Effector memory CD8-positive, alpha-beta T cell (primary cell): Measurements from ENCODE around the gene ZNF783.
"Not testable (repeated sequence)": the region's sequence is repeated elsewhere in the genome, so short reads cannot be mapped to it uniquely, and the experiment has no call there.

Source experiments
- ATAC-seq: fragments of 150-1000 bp; cut with Tn5 transposase; replicated peaks from 2 replicates; pipeline ENCODE4 v1.10.0; 2021; ENCODE audit warnings: mild to moderate bottlenecking, moderate library complexity
- DNase-seq, 3 experiments: peaks; one replicate each; pipeline ENCODE4 v3.0.0; 2021
- H3K27ac Mint-ChIP-seq, 2 donors: one replicate each; pipeline ENCODE4 v1.8.0; 2022; ENCODE audit warnings: mild to moderate bottlenecking in 2 of 2, mixed read lengths in 2 of 2, moderate library complexity in 2 of 2
- H3K27me3 Mint-ChIP-seq, 2 donors: one replicate each; pipeline ENCODE4 v1.8.0; 2022; ENCODE audit warnings: mixed read lengths in 2 of 2
- H3K36me3 Mint-ChIP-seq: one replicate; pipeline ENCODE4 v1.8.0; 2022; ENCODE audit warnings: mild to moderate bottlenecking, moderate library complexity, mixed read lengths; ENCODE audit not compliant: insufficient read depth
- H3K4me1 Mint-ChIP-seq, 2 donors: one replicate each; pipeline ENCODE4 v1.8.0; 2022; ENCODE audit warnings: low read depth in 2 of 2, mixed read lengths in 2 of 2
- H3K4me3 Mint-ChIP-seq, 2 donors: one replicate each; pipeline ENCODE4 v1.8.0; 2022; ENCODE audit warnings: mild to moderate bottlenecking in 2 of 2, mixed read lengths in 2 of 2, moderate library complexity in 2 of 2
- H3K9me3 Mint-ChIP-seq, 2 donors: one replicate each; pipeline ENCODE4 v1.8.0; 2022; ENCODE audit warnings: mixed read lengths in 2 of 2

ZNF783 gene

GRCh38 chr7:149250151-149250550 is 11.8 kb upstream of the ZNF783 start:
- H3K9me3 Mint-ChIP-seq, ATAC-seq, H3K27me3 Mint-ChIP-seq, H3K4me3 Mint-ChIP-seq, DNase-seq: not testable (repeated sequence)
- peaks cover 18 to 19% of the 10 kb centered on the region in 2 donors for H3K4me1 Mint-ChIP-seq
- H3K36me3 Mint-ChIP-seq = peaks cover 33% of the 10 kb centered on the region
- H3K27ac Mint-ChIP-seq = peak overlapping the region in 1 of 2 donors; percentile 58

DNA sequence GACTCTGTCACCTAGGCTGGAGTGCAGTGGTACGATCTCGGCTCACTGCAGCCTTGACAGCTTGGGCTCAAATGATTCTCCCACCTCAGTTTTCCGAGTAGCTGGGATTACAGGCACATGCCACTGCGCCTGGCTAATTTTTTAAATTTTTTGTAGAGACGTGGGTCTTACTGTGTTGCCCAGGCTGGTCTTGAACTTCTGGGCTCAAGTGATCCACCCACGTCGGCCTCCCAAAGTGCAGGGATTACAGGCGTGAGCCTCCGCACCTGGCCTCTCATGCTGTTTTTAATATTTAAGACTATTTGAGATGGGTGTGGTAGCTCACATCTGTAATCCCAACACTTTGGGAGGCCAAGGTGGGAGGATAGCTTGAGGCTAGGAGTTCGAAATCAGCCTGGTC is 10.5 kb upstream of the ZNF783 start:
- DNase-seq, H3K27ac Mint-ChIP-seq, H3K4me3 Mint-ChIP-seq, ATAC-seq, H3K9me3 Mint-ChIP-seq, H3K27me3 Mint-ChIP-seq: not testable (repeated sequence)
- peaks cover 33% of the 10 kb centered on the region for H3K36me3 Mint-ChIP-seq
- H3K4me1 Mint-ChIP-seq = peaks cover 11 to 12% of the 10 kb centered on the region in 2 donors

- no peaks in the 10 kb centered on the region for H3K27me3 Mint-ChIP-seq
- H3K4me3 Mint-ChIP-seq = no peak overlapping the region
- ATAC-seq (no peak), DNase-seq (no peak)
- H3K27ac Mint-ChIP-seq = no peak overlapping the region
- peaks cover 33% of the 10 kb centered on the region for H3K36me3 Mint-ChIP-seq
- H3K4me1 Mint-ChIP-seq = peaks cover 9 to 11% of the 10 kb centered on the region in 2 donors
- H3K9me3 Mint-ChIP-seq = no peaks in the 10 kb centered on the region
These were observed 9.6 kb upstream of the ZNF783 start for GRCh38 chr7:149252378-149252777.

DNA sequence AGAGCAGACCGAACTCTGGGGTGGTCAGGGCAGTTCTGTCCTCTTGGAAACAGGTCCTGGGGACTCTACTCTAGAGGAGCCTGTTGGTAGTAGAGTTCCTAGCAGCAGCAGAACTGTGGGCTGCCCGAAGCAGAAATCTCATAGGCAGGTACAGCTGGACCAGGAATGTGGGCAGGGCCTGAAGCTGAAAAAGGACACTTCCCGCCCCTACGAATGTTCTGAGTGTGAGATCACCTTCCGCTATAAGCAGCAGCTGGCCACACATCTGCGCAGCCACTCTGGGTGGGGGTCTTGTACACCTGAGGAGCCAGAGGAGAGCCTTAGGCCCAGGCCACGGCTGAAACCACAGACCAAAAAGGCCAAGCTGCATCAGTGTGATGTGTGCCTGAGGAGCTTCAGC is 8.3 kb upstream of the ZNF783 start:
- Mint-ChIP-seq H3K36me3 (peaks cover 33% of the 10 kb centered on the region), H3K27ac (no peak overlapping the region), H3K4me1 (peaks cover 0 to 2% of the 10 kb centered on the region in 2 donors), H3K4me3 (no peak overlapping the region), H3K27me3 (no peaks in the 10 kb centered on the region), H3K9me3 (no peaks in the 10 kb centered on the region)
- ATAC-seq (no peak), DNase-seq (no peak)

GRCh38 chr7:149254181-149254858 is 7.7 kb upstream of the ZNF783 start:
- Mint-ChIP-seq H3K27me3 (no peaks in the 10 kb centered on the region), H3K36me3 (peaks cover 28% of the 10 kb centered on the region), H3K9me3 (no peaks in the 10 kb centered on the region), H3K4me1 (no peaks in the 10 kb centered on the region), H3K4me3 (no peak overlapping the region), H3K27ac (no peak overlapping the region)
- DNase-seq = no peak
- no peak for ATAC-seq

- H3K27me3 Mint-ChIP-seq = no peaks in the 10 kb centered on the region
- H3K27ac Mint-ChIP-seq = peak overlapping the region in 1 of 2 donors; percentile 52
- peaks cover 25% of the 10 kb centered on the region for H3K36me3 Mint-ChIP-seq
- ATAC-seq (no peak), DNase-seq (no peak)
- H3K4me1 Mint-ChIP-seq = no peaks in the 10 kb centered on the region
- no peaks in the 10 kb centered on the region for H3K9me3 Mint-ChIP-seq
- H3K4me3 Mint-ChIP-seq = no peak overlapping the region
These were observed 6.8 kb upstream of the ZNF783 start for GRCh38 chr7:149255174-149255573.

GRCh38 chr7:149256568-149256967 is 5.4 kb upstream of the ZNF783 start:
- peak overlapping the region in 1 of 2 donors; percentile 13 for H3K27ac Mint-ChIP-seq
- DNase-seq (no peak), ATAC-seq (no peak)
- peaks cover 5 to 6% of the 10 kb centered on the region in 2 donors for H3K4me1 Mint-ChIP-seq
- no peak overlapping the region for H3K4me3 Mint-ChIP-seq
- H3K27me3 Mint-ChIP-seq = no peaks in the 10 kb centered on the region
- no peaks in the 10 kb centered on the region for H3K9me3 Mint-ChIP-seq
- H3K36me3 Mint-ChIP-seq = peaks cover 18% of the 10 kb centered on the region

DNA sequence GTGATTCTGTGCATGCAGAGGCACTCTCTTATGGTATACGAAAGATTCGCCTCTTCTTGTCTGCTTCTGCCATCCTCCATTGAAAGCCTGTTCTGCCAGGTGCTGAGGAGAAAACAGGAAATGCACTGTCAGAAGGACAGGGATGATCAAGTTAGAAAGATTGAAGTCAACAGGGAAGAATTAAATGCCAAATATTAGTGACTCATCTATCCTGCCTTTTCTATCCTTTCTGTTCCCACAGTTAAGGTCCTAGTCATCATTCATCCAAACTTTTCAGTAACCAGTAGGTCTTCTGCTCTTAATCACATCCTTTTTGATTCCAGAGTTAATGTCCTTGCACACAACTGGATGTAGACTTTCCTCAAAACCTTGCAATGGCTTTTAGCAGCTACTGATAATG is 4.8 kb upstream of the ZNF783 start:
- ATAC-seq (no peak), DNase-seq (no peak)
- H3K4me1 Mint-ChIP-seq = peaks cover 7 to 8% of the 10 kb centered on the region in 2 donors
- no peaks in the 10 kb centered on the region for H3K27me3 Mint-ChIP-seq
- no peaks in the 10 kb centered on the region for H3K9me3 Mint-ChIP-seq
- no peak overlapping the region for H3K4me3 Mint-ChIP-seq
- H3K36me3 Mint-ChIP-seq = peaks cover 15% of the 10 kb centered on the region
- peak overlapping the region in 1 of 2 donors; percentile 13 for H3K27ac Mint-ChIP-seq

DNA sequence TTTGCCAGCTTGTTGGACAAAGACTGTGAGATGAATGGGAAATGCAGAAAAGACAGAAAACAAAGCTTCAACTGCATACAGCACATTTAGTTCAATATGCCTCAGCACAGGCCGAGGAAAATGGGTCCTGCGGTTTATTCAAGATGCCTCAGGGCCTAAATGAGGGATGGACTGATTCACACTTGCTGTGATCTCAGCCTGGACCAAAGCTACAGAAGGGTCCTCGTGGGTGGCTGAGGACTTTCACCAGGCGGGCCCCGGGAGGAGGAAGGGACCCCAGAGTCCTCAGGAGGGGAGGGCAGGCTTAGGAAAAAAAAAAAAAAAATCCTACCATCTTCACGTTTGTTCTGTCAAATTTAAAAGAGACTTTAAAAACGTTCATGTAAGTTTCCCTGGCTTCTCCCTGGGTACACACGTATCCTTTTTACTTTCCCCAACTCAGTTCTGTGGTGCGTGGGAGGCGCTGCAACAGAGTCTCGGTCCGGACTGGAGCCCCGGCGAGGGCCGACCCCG is 624 bp upstream of the ZNF783 start:
- no peak for ATAC-seq
- Mint-ChIP-seq H3K4me3 (peak overlapping the region; percentile 83 to 87), H3K4me1 (peaks cover 17 to 29% of the 10 kb centered on the region in 2 donors), H3K9me3 (no peaks in the 10 kb centered on the region), H3K36me3 (peaks cover 26% of the 10 kb centered on the region), H3K27me3 (no peaks in the 10 kb centered on the region), H3K27ac (peak overlapping the region; percentile 90 to 91)
- DNase-seq = no peak

GRCh38 chr7:149266451-149266850 is 4.5 kb downstream of the ZNF783 start:
- Mint-ChIP-seq H3K4me1 (peaks cover 16 to 24% of the 10 kb centered on the region in 2 donors), H3K27ac (peak overlapping the region in 1 of 2 donors; percentile 47), H3K27me3 (no peaks in the 10 kb centered on the region), H3K4me3 (no peak overlapping the region), H3K9me3 (no peaks in the 10 kb centered on the region), H3K36me3 (peaks cover 35% of the 10 kb centered on the region)
- ATAC-seq = no peak
- DNase-seq = no peak

DNA sequence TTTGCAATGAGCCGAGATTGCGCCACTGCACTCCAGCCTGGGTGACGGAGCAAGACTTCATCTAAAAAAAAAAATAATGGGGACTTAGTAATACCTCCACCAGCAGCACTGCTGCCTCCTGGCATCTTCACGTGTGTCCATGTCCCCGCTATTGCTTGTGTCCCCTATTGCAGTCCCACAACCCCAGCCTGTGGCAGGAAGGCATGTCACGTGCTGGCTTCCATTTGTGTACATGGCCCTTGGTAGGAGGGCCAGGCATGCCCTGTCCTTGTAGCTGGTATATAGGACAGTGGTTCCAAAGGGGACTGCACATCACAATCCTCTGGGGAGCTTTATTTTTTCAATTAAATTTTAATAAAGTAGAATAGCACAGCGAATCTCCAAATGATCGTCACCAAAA is 5.7 kb downstream of the ZNF783 start:
- ATAC-seq (no peak), DNase-seq (no peak)
- peaks cover 13 to 21% of the 10 kb centered on the region in 2 donors for H3K4me1 Mint-ChIP-seq
- H3K9me3 Mint-ChIP-seq = no peaks in the 10 kb centered on the region
- H3K36me3 Mint-ChIP-seq = peaks cover 33% of the 10 kb centered on the region
- no peaks in the 10 kb centered on the region for H3K27me3 Mint-ChIP-seq
- H3K4me3 Mint-ChIP-seq = no peak overlapping the region
- no peak overlapping the region for H3K27ac Mint-ChIP-seq

DNA sequence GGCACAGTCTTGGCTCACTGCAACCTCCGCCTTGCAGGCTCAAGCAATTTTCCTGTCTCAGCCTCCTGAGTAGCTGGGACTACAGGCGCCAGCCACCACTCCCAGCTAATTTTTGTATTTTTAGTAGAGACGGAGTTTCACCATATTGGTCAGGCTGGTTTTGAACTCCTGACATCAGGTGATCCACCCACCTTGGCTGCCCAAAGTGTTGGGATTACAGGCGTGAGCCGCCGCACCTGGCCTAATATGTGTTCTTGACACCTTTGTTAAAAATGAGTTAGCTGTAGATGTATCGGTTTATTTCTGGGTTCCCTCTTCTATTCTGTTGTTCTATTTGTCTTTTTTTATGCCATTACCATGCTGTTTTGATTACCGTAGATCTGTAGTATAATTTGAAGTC is 12.4 kb downstream of the ZNF783 start:
- not testable (repeated sequence) for H3K4me3 Mint-ChIP-seq, DNase-seq, H3K9me3 Mint-ChIP-seq, H3K27ac Mint-ChIP-seq, H3K27me3 Mint-ChIP-seq, ATAC-seq
- peaks cover 45% of the 10 kb centered on the region for H3K36me3 Mint-ChIP-seq
- peaks cover 8 to 14% of the 10 kb centered on the region in 2 donors for H3K4me1 Mint-ChIP-seq

- H3K36me3 Mint-ChIP-seq = peaks cover 52% of the 10 kb centered on the region
- H3K9me3 Mint-ChIP-seq = no peaks in the 10 kb centered on the region
- peaks cover 4 to 13% of the 10 kb centered on the region in 2 donors for H3K4me1 Mint-ChIP-seq
- no peak overlapping the region for H3K4me3 Mint-ChIP-seq
- no peak for ATAC-seq
- no peaks in the 10 kb centered on the region for H3K27me3 Mint-ChIP-seq
- no peak overlapping the region for H3K27ac Mint-ChIP-seq
- DNase-seq = no peak
These were observed 15.9 kb downstream of the ZNF783 start for GRCh38 chr7:149277871-149278270.

DNA sequence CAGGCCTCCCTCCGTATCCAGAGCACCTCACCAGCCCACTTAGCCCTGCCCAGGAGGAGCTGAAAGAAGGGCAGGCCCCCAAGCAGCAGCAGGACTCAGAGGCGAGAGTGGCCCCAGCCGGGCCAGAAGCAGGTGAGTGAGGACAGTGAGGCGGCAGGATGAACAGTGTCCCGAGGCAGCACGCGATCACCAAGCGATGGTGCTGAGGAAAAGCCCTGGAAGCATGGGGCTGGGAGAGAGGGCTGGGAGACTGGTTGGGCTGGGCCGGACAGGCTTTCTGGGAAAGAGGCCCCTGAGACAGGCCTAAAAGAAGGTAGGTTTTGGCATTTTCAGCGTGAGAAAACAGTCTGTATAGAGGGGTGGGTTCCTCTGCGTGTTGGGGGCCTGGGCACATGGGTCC is 16.4 kb downstream of the ZNF783 start:
- Mint-ChIP-seq H3K4me3 (no peak overlapping the region), H3K9me3 (no peaks in the 10 kb centered on the region), H3K36me3 (peaks cover 51% of the 10 kb centered on the region), H3K27ac (no peak overlapping the region), H3K4me1 (peaks cover under 1 to 9% of the 10 kb centered on the region in 2 donors), H3K27me3 (no peaks in the 10 kb centered on the region)
- DNase-seq (no peak), ATAC-seq (no peak)
